HepG2 (cell line): ENCODE data around the gene SH2D1B. TPM values are rescaled to one million over a fixed set of nuclear protein-coding genes. Genes with fewer than 3 reads are reported as not detected.

Source experiments
- ATAC-seq: fragments of 200-7000 bp; cut with Tn5 transposase; 3 replicates; pipeline ENCODE4 v1.9.1; 2020; ENCODE audit warnings: mild to moderate bottlenecking, moderate library complexity
- BruUV-seq: library from RNA; stranded (reverse); fragments of 400-500 nt; replicated peaks from 2 replicates; lab custom pipeline; 2021; lab: Mats Ljungman, UMichigan
- CTCF ChIA-PET: fragments of 300-600 bp; formaldehyde crosslinking; extraction: SDS; loops from one replicate; lab custom pipeline; 2021; ENCODE audit warnings: low total read pairs, inconsistent platforms, low intra/inter-chr PET ratio; lab: Yijun Ruan, JAX
- POLR2A ChIA-PET: fragments of 350-600 bp; sonication (Branson Sonifier 250); formaldehyde crosslinking; loops from one replicate; lab custom pipeline; 2020; ENCODE audit warnings: antibody characterized with exemption, inconsistent platforms; lab: Yijun Ruan, JAX
- DNase-seq: peaks from one replicate; pipeline ENCODE4 v3.0.0-alpha.2; 2015; ENCODE audit warnings: low spot score
- FAIRE-seq: peaks from 3 replicates; lab custom pipeline; 2011; peaks lifted over from hg19 to GRCh38; lab: Jason Lieb, UNC
- H2AFZ ChIP-seq: one replicate; pipeline ENCODE4 v1.6.1; 2011; ENCODE audit warnings: low read length, inconsistent platforms
- H3K27ac ChIP-seq: fragments of 300-600 bp; 3 replicates; pipeline ENCODE4 v1.8.0; 2011; ENCODE audit warnings: mixed run types, mild to moderate bottlenecking, mixed read lengths, low read length, inconsistent platforms; ENCODE audit not compliant: insufficient read depth; ENCODE audit errors: extremely low read length
- H3K27me3 ChIP-seq, 2 experiments: fragments of 200-600 bp in 1 of 2; 2 replicates in 1 of 2; 3 replicates in 1 of 2; pipeline versions ENCODE4 v1.6.0 to v1.8.0; 2011; ENCODE audit warnings: low read length in 2 of 2, mild to moderate bottlenecking in 2 of 2, moderate library complexity in 2 of 2, inconsistent platforms in 1 of 2; ENCODE audit not compliant: insufficient read depth in 2 of 2, control insufficient read depth in 1 of 2
- H3K36me3 ChIP-seq, 2 experiments: fragments of 200-600 bp in 1 of 2; replicated peaks in 1 of 2; 2 replicates in 1 of 2; 3 replicates in 1 of 2; pipeline versions ENCODE4 v1.5.1 to v1.8.0; 2011; ENCODE audit warnings: low read length in 2 of 2, inconsistent platforms in 1 of 2; ENCODE audit not compliant: insufficient read depth in 2 of 2, control insufficient read depth in 1 of 2
- H3K4me1 ChIP-seq: 2 replicates; pipeline ENCODE4 v1.5.1; 2012; ENCODE audit warnings: low read length, inconsistent platforms; ENCODE audit not compliant: insufficient read depth
- H3K4me2 ChIP-seq: 2 replicates; pipeline ENCODE4 v1.6.0; 2011; ENCODE audit warnings: low read depth, low read length, inconsistent platforms
- H3K4me3 ChIP-seq, 3 experiments: fragments of 200-600 bp in 1 of 3; sonication (generic), shearing (Covaris generic) in 1 of 3; replicated peaks in 1 of 3; 2 replicates each; pipeline ENCODE4 v1.5.1; 2011 to 2016; ENCODE audit warnings: low read length in 3 of 3, inconsistent platforms in 2 of 3, low read depth in 2 of 3, mild to moderate bottlenecking in 2 of 3, control low read depth in 1 of 3, mixed read lengths in 1 of 3; ENCODE audit not compliant: insufficient read depth in 1 of 3
- H3K79me2 ChIP-seq: one replicate; pipeline ENCODE4 v1.6.1; 2011; ENCODE audit warnings: low read length, inconsistent platforms; ENCODE audit not compliant: insufficient read depth
- H3K9ac ChIP-seq: 2 replicates; pipeline ENCODE4 v1.6.0; 2011; ENCODE audit warnings: mild to moderate bottlenecking, low read depth, low read length, inconsistent platforms; ENCODE audit not compliant: insufficient read depth
- H3K9me3 ChIP-seq: 2 replicates; pipeline ENCODE4 v1.5.1; 2012; ENCODE audit warnings: mild to moderate bottlenecking, low read length
- H4K20me1 ChIP-seq: 2 replicates; pipeline ENCODE4 v1.6.0; 2011; ENCODE audit warnings: inconsistent platforms, mild to moderate bottlenecking, low read length, moderate library complexity; ENCODE audit not compliant: insufficient read depth
- BRCA1 ChIP-seq: sonication (generic); formaldehyde crosslinking; IDR thresholded peaks from 2 replicates; pipeline ENCODE4 v1.4.0; 2020; ENCODE audit warnings: missing genetic modification reagents
- DZIP1 ChIP-seq: sonication (generic); formaldehyde crosslinking; IDR thresholded peaks from 2 replicates; pipeline ENCODE4 v1.5.0; 2020; ENCODE audit warnings: mild to moderate bottlenecking, missing genetic modification reagents
- GTF2F1 ChIP-seq: fragments of 150-350 bp; IDR thresholded peaks from 2 replicates; pipeline ENCODE4 v1.6.1; 2014; ENCODE audit warnings: low read length
- HNF1B ChIP-seq: sonication (generic); formaldehyde crosslinking; IDR thresholded peaks from 2 replicates; pipeline ENCODE4 v1.5.1; 2020; ENCODE audit warnings: mild to moderate bottlenecking, moderate library complexity, missing genetic modification reagents
- ISL2 ChIP-seq: sonication (generic); formaldehyde crosslinking; IDR thresholded peaks from 2 replicates; pipeline ENCODE4 v1.5.0; 2020; ENCODE audit warnings: missing genetic modification reagents
- KLF16 ChIP-seq, 2 experiments: sonication (generic) in 1 of 2; formaldehyde crosslinking in 1 of 2; IDR thresholded peaks; 2 replicates each; pipeline versions ENCODE4 v1.6.1 to v1.8.0; 2016 to 2023; ENCODE audit warnings: missing genetic modification reagents in 2 of 2, missing compliant biosample characterization in 1 of 2
- NR1H2 ChIP-seq: sonication (generic); formaldehyde crosslinking; IDR thresholded peaks from 2 replicates; pipeline ENCODE4 v1.8.1; 2022; ENCODE audit warnings: low read depth, missing genetic modification reagents, borderline replicate concordance
- ZNF747 ChIP-seq: sonication (generic); formaldehyde crosslinking; IDR thresholded peaks from 2 replicates; pipeline ENCODE4 v1.8.1; 2023; ENCODE audit warnings: missing genetic modification reagents, mild to moderate bottlenecking, borderline replicate concordance
- ZNF781 ChIP-seq: sonication (generic); formaldehyde crosslinking; IDR thresholded peaks from 2 replicates; pipeline ENCODE4 v1.5.1; 2020; ENCODE audit warnings: borderline replicate concordance, mild to moderate bottlenecking, missing genetic modification reagents; ENCODE audit errors: not compliant biosample characterization
- WGBS: methylation state at CpG from one replicate; pipeline ENCODE4 v1.1.6; 2017; ENCODE audit warnings: low lambda C conversion rate; 5-methylcytosine and 5-hydroxymethylcytosine counted together
- in situ Hi-C: cut with HindIII; loops from 2 replicates; pipeline ENCODE4 v1.10.0; 2017; ENCODE audit warnings: low pct_unique_long_range_greater_than_20kb; ENCODE audit not compliant: extremely low pct_ligation_motif_present
- intact Hi-C: fragments of 100-400 bp; cut with micrococcal nuclease; formaldehyde crosslinking; loops from one replicate; pipeline ENCODE4 v1.10.0; 2022; ENCODE audit not compliant: unreplicated experiment
- polyA plus RNA-seq, 8 experiments: library from polyadenylated mRNA; depleted of rRNA in 3 of 8; stranded (reverse) in 7 of 8; unstranded in 1 of 8; fragments of >200 nt; fragmentation: Illumina TruSeq in 4 of 8; extraction: Trizol in 4 of 8; gene quantifications; 2 replicates each; pipeline versions ENCODE4 v1.2.1 to v1.2.3, GENCODE V29; 2011 to 2016; ENCODE audit warnings: low read depth in 4 of 8, missing spikeins in 1 of 8, mixed read lengths in 1 of 8; ENCODE audit not compliant: insufficient read depth in 1 of 8
- total RNA-seq, 5 experiments: library from RNA; depleted of rRNA; stranded (reverse); fragments of >200 nt; fragmentation: Illumina TruSeq; extraction: Trizol; gene quantifications; 2 replicates each; pipeline ENCODE4 v1.2.3, GENCODE V29; 2016; ENCODE audit warnings: low read depth in 1 of 5

SH2D1B gene
- total and polyA plus RNA-seq, 2 of the 13 experiments (the other 11 are each of a cell fraction or from before 2014, with no cell fraction given) = not detected

- DNase-seq (no peak), ATAC-seq (no peak)
- Histone ChIP-seq H3K4me3 (no peak overlapping the region), H3K27me3 (no peaks in the 10 kb centered on the region), H3K79me2 (no peaks in the 10 kb centered on the region), H4K20me1 (no peaks in the 10 kb centered on the region), H3K27ac (no peak overlapping the region), H3K9me3 (no peaks in the 10 kb centered on the region), H2AFZ (no peak overlapping the region), H3K4me2 (no peak overlapping the region), H3K36me3 (peaks cover 12 to 40% of the 10 kb centered on the region in 2 experiments; a peak in 4 of 5 replicates), H3K9ac (no peak overlapping the region)
- BruUV-seq = no TSS peak
- 93% methylated on average over 9 of the region's 9 CpGs for WGBS
- intact Hi-C loops = no loop called here
- POLR2A ChIA-PET = no interaction called here
- no peak for TF ChIP-seq ZNF781 (CRISPR knock-in tag)
- no peak for TF ChIP-seq BRCA1 (CRISPR knock-in tag)
- TF ChIP-seq ZNF747 (CRISPR knock-in tag) = no peak
- no peak for TF ChIP-seq HNF1B
- no peak for TF ChIP-seq GTF2F1
- TF ChIP-seq DZIP1 (CRISPR knock-in tag) = no peak
- no peak for TF ChIP-seq KLF16 (CRISPR knock-in tag; IDR thresholded peaks at IDR 0.05)
- TF ChIP-seq ISL2 (CRISPR knock-in tag) = no peak
- no peak for TF ChIP-seq NR1H2 (CRISPR knock-in tag)
- TF ChIP-seq, all 625 proteins: peak for 0
- in situ Hi-C loops = no loop called here
- CTCF ChIA-PET = no interaction called here
- FAIRE-seq = no peak
- H3K4me1 ChIP-seq = no peaks in the 10 kb centered on the region
Measured at GRCh38 chr1:162366671-162367070, 45.3 kb downstream of the SH2D1B start.
